ENCODE measurements around the gene CRYL1. TPM values are rescaled to one million over a fixed set of nuclear protein-coding genes. Genes with fewer than 3 reads are reported as not detected.

The CRYL1 gene
- total RNA-seq, result 8.7 TPM in 2 replicates

GRCh38 chr13:20525601-20526544, at the start of gene CRYL1:
Gene CRYL1, minus strand, starts transcription at chr13:20525857. Its CDS starts 63 bp downstream, at chr13:20525794.
- H3K9me3 Mint-ChIP-seq, result peaks cover 8% of the 10 kb centered on the region

GRCh38 chr13:20573636-20574035, 48.0 kb upstream of the CRYL1 start:
- Mint-ChIP-seq H3K27ac (no peak overlapping the region), H3K36me3 (ENCODE audit: low read depth) (peaks cover 3% of the 10 kb centered on the region), H3K27me3 (ENCODE audit: low read depth) (no peaks in the 10 kb centered on the region), H3K9me3 (no peaks in the 10 kb centered on the region), H3K4me1 (ENCODE audit: low read depth) (peaks cover 3% of the 10 kb centered on the region), H3K4me3 (ENCODE audit: low read depth) (no peak overlapping the region)
- no peak for DNase-seq (ENCODE audit: low spot score)
- intact Hi-C loops (cut with micrococcal nuclease), result no loop called here

More at GRCh38 chr13:20525601-20526544, at the start of gene CRYL1:
- Mint-ChIP-seq H3K4me1 (ENCODE audit: low read depth) (peaks cover 21% of the 10 kb centered on the region), H3K27ac (peak within 1 kb of the TSS; percentile 89), H3K4me3 (ENCODE audit: low read depth) (peak within 1 kb of the TSS; percentile 83), H3K36me3 (ENCODE audit: low read depth) (no peaks in the 10 kb centered on the region), H3K27me3 (ENCODE audit: low read depth) (no peaks in the 10 kb centered on the region)
- peak; percentile 60 for DNase-seq (ENCODE audit: low spot score)
- intact Hi-C loops (cut with micrococcal nuclease), result loop anchor here (2.0 to 10.0 kb wide), 2 partner anchors 41 to 179 kb away; partner anchors contain the start of genes IFT88 and IL17D

- peaks cover under 1% of the 10 kb centered on the region for H3K36me3 Mint-ChIP-seq (ENCODE audit: low read depth)
- no peak overlapping the region for H3K27ac Mint-ChIP-seq
- H3K4me1 Mint-ChIP-seq (ENCODE audit: low read depth), result peaks cover 3% of the 10 kb centered on the region
- DNase-seq (ENCODE audit: low spot score), result no peak
- no peaks in the 10 kb centered on the region for H3K9me3 Mint-ChIP-seq
- no peaks in the 10 kb centered on the region for H3K27me3 Mint-ChIP-seq (ENCODE audit: low read depth)
- intact Hi-C loops (cut with micrococcal nuclease), result no loop called here
- H3K4me3 Mint-ChIP-seq (ENCODE audit: low read depth), result no peak overlapping the region
Measured at GRCh38 chr13:20573186-20573585, 47.5 kb upstream of the CRYL1 start.

DNA sequence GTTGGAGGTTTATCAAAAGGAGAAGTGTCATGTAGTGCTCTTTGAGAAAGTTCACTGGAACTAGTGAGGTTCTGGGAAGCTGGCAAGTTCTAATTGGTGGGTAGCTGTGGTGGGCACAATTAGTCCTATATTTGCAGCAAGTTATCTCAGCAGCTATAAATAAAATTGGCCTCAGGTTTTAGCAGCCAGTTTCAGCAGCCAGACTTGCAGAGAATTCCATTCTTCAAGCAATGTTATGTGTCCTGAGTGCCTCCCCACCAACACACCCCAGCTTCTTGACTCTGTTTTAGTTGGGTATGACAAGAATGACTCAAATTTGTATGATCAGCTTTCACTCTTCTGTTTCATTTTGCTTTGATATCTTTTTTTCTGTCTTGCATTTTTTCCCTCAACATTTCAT, 46.0 kb upstream of the CRYL1 start:
- H3K27ac Mint-ChIP-seq, result no peak overlapping the region
- H3K36me3 Mint-ChIP-seq (ENCODE audit: low read depth), result no peaks in the 10 kb centered on the region
- no peak overlapping the region for H3K4me3 Mint-ChIP-seq (ENCODE audit: low read depth)
- intact Hi-C loops (cut with micrococcal nuclease), result no loop called here
- H3K9me3 Mint-ChIP-seq, result no peaks in the 10 kb centered on the region
- DNase-seq (ENCODE audit: low spot score), result no peak
- H3K4me1 Mint-ChIP-seq (ENCODE audit: low read depth), result peaks cover 10% of the 10 kb centered on the region
- no peaks in the 10 kb centered on the region for H3K27me3 Mint-ChIP-seq (ENCODE audit: low read depth)

DNA sequence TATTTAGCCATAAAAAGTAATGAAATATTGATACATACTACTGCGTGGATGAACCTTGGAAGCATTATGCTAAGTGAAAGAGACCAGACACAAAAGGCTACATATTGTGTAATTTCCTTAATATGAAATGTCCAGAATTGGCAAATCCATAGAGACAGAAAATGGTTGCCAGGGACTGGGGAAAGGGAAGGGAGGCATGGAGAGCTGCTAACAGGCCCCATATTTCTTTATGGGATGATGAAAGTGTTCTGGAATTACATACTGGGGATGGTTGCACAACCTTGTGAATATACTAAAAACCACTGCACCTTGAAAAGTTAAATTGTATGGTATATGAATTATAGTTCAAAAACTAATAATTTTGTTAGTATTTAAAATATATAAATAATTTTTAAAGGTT, 44.9 kb upstream of the CRYL1 start:
- peaks cover 12% of the 10 kb centered on the region for H3K4me1 Mint-ChIP-seq (ENCODE audit: low read depth)
- no peak overlapping the region for H3K27ac Mint-ChIP-seq
- intact Hi-C loops (cut with micrococcal nuclease), result no loop called here
- H3K9me3 Mint-ChIP-seq, result peaks cover 2% of the 10 kb centered on the region
- no peak for DNase-seq (ENCODE audit: low spot score)
- no peak overlapping the region for H3K4me3 Mint-ChIP-seq (ENCODE audit: low read depth)
- no peaks in the 10 kb centered on the region for H3K36me3 Mint-ChIP-seq (ENCODE audit: low read depth)
- no peaks in the 10 kb centered on the region for H3K27me3 Mint-ChIP-seq (ENCODE audit: low read depth)

DNA sequence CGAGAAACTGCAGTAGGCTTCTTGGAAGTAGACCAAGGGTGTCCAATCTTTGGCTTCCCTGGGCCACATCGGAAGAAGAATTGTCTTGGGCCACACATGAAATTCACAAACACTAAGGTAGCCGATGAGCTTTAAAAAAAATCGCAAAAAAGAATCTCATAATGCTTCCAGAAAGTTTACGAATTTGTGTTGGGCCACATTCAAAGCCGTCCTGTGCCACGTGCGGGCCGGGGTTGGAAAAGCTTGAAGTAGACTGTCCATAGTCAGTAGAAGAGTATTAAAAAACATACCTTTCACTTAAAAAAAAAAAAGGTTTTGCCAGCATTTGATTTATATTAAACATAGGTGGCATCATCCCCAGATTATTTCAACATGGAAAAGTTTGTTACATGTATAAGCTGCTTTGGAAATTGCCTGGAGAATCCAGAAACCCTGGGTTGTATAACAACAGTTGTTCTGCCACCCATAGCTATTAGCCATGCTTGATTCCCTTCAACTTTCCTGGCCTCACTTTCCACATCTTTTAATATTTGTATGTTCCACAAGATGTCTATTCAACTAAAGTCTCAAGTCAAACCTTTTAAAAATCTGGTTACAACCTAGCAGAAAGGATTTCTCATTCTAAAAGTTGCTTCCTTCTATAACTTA, 42.3 kb upstream of the CRYL1 start:
- Mint-ChIP-seq H3K36me3 (ENCODE audit: low read depth) (peaks cover 8% of the 10 kb centered on the region), H3K27me3 (ENCODE audit: low read depth) (no peaks in the 10 kb centered on the region), H3K27ac (peak overlapping the region; percentile 84), H3K4me1 (ENCODE audit: low read depth) (peaks cover 12% of the 10 kb centered on the region), H3K4me3 (ENCODE audit: low read depth) (peak overlapping the region; percentile 87), H3K9me3 (peaks cover 16% of the 10 kb centered on the region)
- no peak for DNase-seq (ENCODE audit: low spot score)
- intact Hi-C loops (cut with micrococcal nuclease), result loop anchor here (2.0 kb wide), 1 partner anchor 43 kb away; the partner anchor contains the start of gene CRYL1

- Mint-ChIP-seq H3K4me3 (ENCODE audit: low read depth) (peak within 1 kb of the TSS; percentile 87), H3K27me3 (ENCODE audit: low read depth) (no peaks in the 10 kb centered on the region), H3K4me1 (ENCODE audit: low read depth) (peaks cover 12% of the 10 kb centered on the region), H3K27ac (peak within 1 kb of the TSS; percentile 84), H3K9me3 (peaks cover 16% of the 10 kb centered on the region), H3K36me3 (ENCODE audit: low read depth) (peaks cover 8% of the 10 kb centered on the region)
- intact Hi-C loops (cut with micrococcal nuclease), result loop anchor here (2.0 kb wide), 1 partner anchor 42 kb away; the partner anchor contains the start of gene CRYL1
- DNase-seq (ENCODE audit: low spot score), result peak; percentile 82
Measured at GRCh38 chr13:20566898-20567874, 41.5 kb upstream of the CRYL1 start, which contains the start of gene IFT88. Gene IFT88, plus strand, starts transcription at chr13:20567157. Its CDS starts 7,229 bp downstream, at chr13:20574386.

GRCh38 chr13:20566468-20566897, 40.8 kb upstream of the CRYL1 start:
- no peak for DNase-seq (ENCODE audit: low spot score)
- Mint-ChIP-seq H3K4me3 (ENCODE audit: low read depth) (peak overlapping the region; percentile 87), H3K27me3 (ENCODE audit: low read depth) (no peaks in the 10 kb centered on the region), H3K36me3 (ENCODE audit: low read depth) (peaks cover 8% of the 10 kb centered on the region), H3K4me1 (ENCODE audit: low read depth) (peaks cover 9% of the 10 kb centered on the region), H3K27ac (peak overlapping the region; percentile 84), H3K9me3 (peaks cover 16% of the 10 kb centered on the region)
- intact Hi-C loops (cut with micrococcal nuclease), result loop anchor here (2.0 kb wide), 1 partner anchor 42 kb away; the partner anchor contains the start of gene CRYL1

GRCh38 chr13:20565115-20565736, 39.6 kb upstream of the CRYL1 start:
- peaks cover 9% of the 10 kb centered on the region for H3K4me1 Mint-ChIP-seq (ENCODE audit: low read depth)
- peak overlapping the region; percentile 14 for H3K4me3 Mint-ChIP-seq (ENCODE audit: low read depth)
- peaks cover 16% of the 10 kb centered on the region for H3K9me3 Mint-ChIP-seq
- peaks cover 8% of the 10 kb centered on the region for H3K36me3 Mint-ChIP-seq (ENCODE audit: low read depth)
- no peak for DNase-seq (ENCODE audit: low spot score)
- intact Hi-C loops (cut with micrococcal nuclease), result no loop called here
- H3K27me3 Mint-ChIP-seq (ENCODE audit: low read depth), result no peaks in the 10 kb centered on the region
- no peak overlapping the region for H3K27ac Mint-ChIP-seq

DNA sequence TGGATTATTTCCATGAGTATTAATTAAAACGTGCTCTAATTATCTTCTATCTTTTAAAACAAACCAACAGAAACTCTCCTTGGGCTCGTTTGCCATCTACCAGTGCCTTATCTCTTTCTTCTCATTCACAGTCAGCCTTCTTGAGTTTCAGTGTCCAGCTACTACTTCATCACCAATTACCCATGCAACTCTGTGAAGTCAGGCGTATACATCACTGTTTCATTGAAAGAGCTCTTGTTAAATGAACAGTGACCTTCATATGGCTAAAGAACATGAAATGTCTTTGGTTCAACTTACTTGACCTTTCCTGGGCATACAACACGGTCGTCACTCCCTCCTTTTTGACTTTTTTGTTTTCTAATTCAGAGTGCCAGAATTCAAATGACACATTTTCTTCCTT, 36.1 kb upstream of the CRYL1 start:
- peaks cover 8% of the 10 kb centered on the region for H3K36me3 Mint-ChIP-seq (ENCODE audit: low read depth)
- no peak for DNase-seq (ENCODE audit: low spot score)
- H3K27ac Mint-ChIP-seq, result no peak overlapping the region
- intact Hi-C loops (cut with micrococcal nuclease), result no loop called here
- H3K4me3 Mint-ChIP-seq (ENCODE audit: low read depth), result no peak overlapping the region
- peaks cover 2% of the 10 kb centered on the region for H3K4me1 Mint-ChIP-seq (ENCODE audit: low read depth)
- H3K9me3 Mint-ChIP-seq, result peaks cover 16% of the 10 kb centered on the region
- no peaks in the 10 kb centered on the region for H3K27me3 Mint-ChIP-seq (ENCODE audit: low read depth)

- Mint-ChIP-seq H3K27ac (no peak overlapping the region), H3K9me3 (peaks cover 8% of the 10 kb centered on the region), H3K4me1 (ENCODE audit: low read depth) (no peaks in the 10 kb centered on the region), H3K4me3 (ENCODE audit: low read depth) (no peak overlapping the region), H3K36me3 (ENCODE audit: low read depth) (peaks cover 4% of the 10 kb centered on the region), H3K27me3 (ENCODE audit: low read depth) (no peaks in the 10 kb centered on the region)
- no peak for DNase-seq (ENCODE audit: low spot score)
- intact Hi-C loops (cut with micrococcal nuclease), result no loop called here
Measured at GRCh38 chr13:20559659-20560356, 34.2 kb upstream of the CRYL1 start.
